Measurements from ENCODE around the gene GXYLT1.
A peak's percentile ranks its signal among the peaks of the same experiment; 100 is the strongest.
"Not testable (repeated sequence)": the region's sequence is repeated elsewhere in the genome, so short reads cannot be mapped to it uniquely, and the experiment has no call there.

The GXYLT1 gene

GRCh38 chr12:42144408-42145196, at the start of gene GXYLT1:
GXYLT1 (minus strand) TSS chr12:42144874; CDS start chr12:42144646, 228 bp downstream.
- H4K20me1 ChIP-seq: peaks cover 9 to 40% (median 27%) of the 10 kb centered on the region in 11 experiments; a peak in 16 of 22 replicates
- H3K4me2 ChIP-seq: peak within 1 kb of the TSS; percentile 79 to 94 (median 83)
- H3K4me3 ChIP-seq: peak within 1 kb of the TSS; percentile 82 to 100 (median 94)
- no peaks in the 10 kb centered on the region for H3K36me3 ChIP-seq
- H3K9me3 ChIP-seq (replicated peaks in 1 of 11): no peaks in the 10 kb centered on the region
- peak within 1 kb of the TSS; percentile 85 to 93 (median 89) for H3K9ac ChIP-seq
- no peaks in the 10 kb centered on the region for H3K27me3 ChIP-seq
- no peak for TF ChIP-seq Cebpa-rat (IDR thresholded peaks at IDR 0.05)
- peaks cover 18 to 37% (median 26%) of the 10 kb centered on the region in 10 experiments for H3K4me1 ChIP-seq
- peak within 1 kb of the TSS; percentile 68 to 91 (median 81) for H3K27ac ChIP-seq

- Histone ChIP-seq H3K36me3 (peaks cover 33 to 79% (median 56%) of the 10 kb centered on the region in 11 experiments), H3K4me3 (no peak overlapping the region), H3K9me3 (replicated peaks in 1 of 11) (no peaks in the 10 kb centered on the region), H3K27ac (no peak overlapping the region), H3K27me3 (no peaks in the 10 kb centered on the region), H3K9ac (no peak overlapping the region), H3K4me2 (no peak overlapping the region), H3K4me1 (no peaks in the 10 kb centered on the region), H4K20me1 (peaks cover 0 to 20% (median 4%) of the 10 kb centered on the region in 11 experiments; a peak in 5 of 22 replicates)
- TF ChIP-seq Cebpa-rat (IDR thresholded peaks at IDR 0.05): no peak
Measured at GRCh38 chr12:42192686-42193085, 48.0 kb upstream of the GXYLT1 start.

- Histone ChIP-seq H3K4me3 (no peak overlapping the region), H3K27me3 (no peaks in the 10 kb centered on the region), H3K4me1 (peaks cover 0 to 2% (median 0%) of the 10 kb centered on the region in 10 experiments; a peak in 7 of 20 replicates), H3K36me3 (peaks cover 31 to 79% (median 53%) of the 10 kb centered on the region in 11 experiments), H4K20me1 (peaks cover 0 to 18% (median 4%) of the 10 kb centered on the region in 11 experiments; a peak in 5 of 22 replicates), H3K9ac (no peak overlapping the region), H3K27ac (no peak overlapping the region), H3K9me3 (replicated peaks in 1 of 11) (no peaks in the 10 kb centered on the region), H3K4me2 (no peak overlapping the region)
- no peak for TF ChIP-seq Cebpa-rat (IDR thresholded peaks at IDR 0.05)
Measured at GRCh38 chr12:42192258-42192657, 47.6 kb upstream of the GXYLT1 start.

- Histone ChIP-seq H3K36me3 (peaks cover 31 to 79% (median 37%) of the 10 kb centered on the region in 11 experiments), H3K4me1 (peaks cover 0 to 13% (median 7%) of the 10 kb centered on the region in 10 experiments; a peak in 10 of 20 replicates), H3K4me3 (no peak overlapping the region), H3K27ac (no peak overlapping the region), H3K27me3 (no peaks in the 10 kb centered on the region), H3K9ac (no peak overlapping the region), H3K4me2 (no peak overlapping the region), H3K9me3 (replicated peaks in 1 of 11) (no peaks in the 10 kb centered on the region; a peak in 1 of 22 replicates), H4K20me1 (peaks cover 0 to 16% (median 4%) of the 10 kb centered on the region in 11 experiments; a peak in 4 of 22 replicates)
- TF ChIP-seq Cebpa-rat (IDR thresholded peaks at IDR 0.05): no peak
Measured at GRCh38 chr12:42190376-42190775, 45.7 kb upstream of the GXYLT1 start.

GRCh38 chr12:42188275-42188674, 43.6 kb upstream of the GXYLT1 start:
- H3K27ac ChIP-seq; H3K9me3 ChIP-seq (replicated peaks in 1 of 11); H3K9ac ChIP-seq; H3K4me3 ChIP-seq; H3K27me3 ChIP-seq; H3K4me2 ChIP-seq: not testable (repeated sequence)
- H3K36me3 ChIP-seq: peaks cover 27 to 74% (median 37%) of the 10 kb centered on the region in 11 experiments
- peaks cover 0 to 13% (median 7%) of the 10 kb centered on the region in 10 experiments; a peak in 10 of 20 replicates for H3K4me1 ChIP-seq
- H4K20me1 ChIP-seq: peaks cover 0 to 16% (median 6%) of the 10 kb centered on the region in 11 experiments; a peak in 4 of 22 replicates

GRCh38 chr12:42187799-42188198, 43.1 kb upstream of the GXYLT1 start:
- peaks cover 0 to 21% (median 6%) of the 10 kb centered on the region in 11 experiments; a peak in 4 of 22 replicates for H4K20me1 ChIP-seq
- no peak overlapping the region for H3K27ac ChIP-seq
- H3K36me3 ChIP-seq: peaks cover 22 to 70% (median 34%) of the 10 kb centered on the region in 11 experiments; a peak in 21 of 22 replicates
- no peaks in the 10 kb centered on the region for H3K27me3 ChIP-seq
- no peak overlapping the region for H3K9ac ChIP-seq
- peaks cover 0 to 13% (median 7%) of the 10 kb centered on the region in 10 experiments; a peak in 10 of 20 replicates for H3K4me1 ChIP-seq
- H3K4me3 ChIP-seq: no peak overlapping the region
- no peak overlapping the region for H3K4me2 ChIP-seq
- peaks cover 0 to 5% (median 0%) of the 10 kb centered on the region in 11 experiments; a peak in 1 of 22 replicates for H3K9me3 ChIP-seq (replicated peaks in 1 of 11)
- TF ChIP-seq Cebpa-rat (IDR thresholded peaks at IDR 0.05): no peak

GRCh38 chr12:42186793-42187192, 42.1 kb upstream of the GXYLT1 start:
- peaks cover 0 to 22% (median 2%) of the 10 kb centered on the region in 11 experiments; a peak in 4 of 22 replicates for H4K20me1 ChIP-seq
- no peak overlapping the region for H3K27ac ChIP-seq
- peak overlapping the region in 5 of 11 experiments; percentile 25 to 55 (median 44); a peak in 8 of 22 replicates for H3K4me2 ChIP-seq
- no peak overlapping the region for H3K4me3 ChIP-seq
- H3K36me3 ChIP-seq: peaks cover 15 to 68% (median 25%) of the 10 kb centered on the region in 11 experiments; a peak in 20 of 22 replicates
- H3K4me1 ChIP-seq: peaks cover 0 to 17% (median 7%) of the 10 kb centered on the region in 10 experiments; a peak in 10 of 20 replicates
- no peak for TF ChIP-seq Cebpa-rat (IDR thresholded peaks at IDR 0.05)
- H3K9ac ChIP-seq: no peak overlapping the region
- H3K27me3 ChIP-seq: no peaks in the 10 kb centered on the region
- H3K9me3 ChIP-seq (replicated peaks in 1 of 11): peaks cover 0 to 5% (median 0%) of the 10 kb centered on the region in 11 experiments; a peak in 1 of 22 replicates

- H3K9me3 ChIP-seq (replicated peaks in 1 of 11): peaks cover 0 to 10% (median 2%) of the 10 kb centered on the region in 11 experiments; a peak in 16 of 22 replicates
- no peak overlapping the region for H3K27ac ChIP-seq
- peaks cover 23 to 74% (median 43%) of the 10 kb centered on the region in 11 experiments for H3K36me3 ChIP-seq
- H3K27me3 ChIP-seq: no peaks in the 10 kb centered on the region
- H4K20me1 ChIP-seq: peaks cover 0 to 15% (median 0%) of the 10 kb centered on the region in 11 experiments; a peak in 4 of 22 replicates
- H3K9ac ChIP-seq: no peak overlapping the region
- H3K4me2 ChIP-seq: no peak overlapping the region
- no peak for TF ChIP-seq Cebpa-rat (IDR thresholded peaks at IDR 0.05)
- no peak overlapping the region for H3K4me3 ChIP-seq
- peaks cover 0 to 28% (median 15%) of the 10 kb centered on the region in 10 experiments; a peak in 12 of 20 replicates for H3K4me1 ChIP-seq
Measured at GRCh38 chr12:42182394-42182793, 37.7 kb upstream of the GXYLT1 start.
